NCI-H82 treated with DMSO at 0.1 percent for 48 hours (cell line): Measurements from ENCODE around the gene EPB41L3.
A peak's percentile ranks its signal among the peaks of the same experiment; 100 is the strongest.
"Not testable (repeated sequence)": the region's sequence is repeated elsewhere in the genome, so short reads cannot be mapped to it uniquely, and the experiment has no call there.

ENCODE experiments used
- DNase-seq: peaks from one replicate; lab custom pipeline; 2025; ENCODE audit not compliant: unreplicated experiment; lab: John Stamatoyannopoulos, UW

EPB41L3 gene

DNA sequence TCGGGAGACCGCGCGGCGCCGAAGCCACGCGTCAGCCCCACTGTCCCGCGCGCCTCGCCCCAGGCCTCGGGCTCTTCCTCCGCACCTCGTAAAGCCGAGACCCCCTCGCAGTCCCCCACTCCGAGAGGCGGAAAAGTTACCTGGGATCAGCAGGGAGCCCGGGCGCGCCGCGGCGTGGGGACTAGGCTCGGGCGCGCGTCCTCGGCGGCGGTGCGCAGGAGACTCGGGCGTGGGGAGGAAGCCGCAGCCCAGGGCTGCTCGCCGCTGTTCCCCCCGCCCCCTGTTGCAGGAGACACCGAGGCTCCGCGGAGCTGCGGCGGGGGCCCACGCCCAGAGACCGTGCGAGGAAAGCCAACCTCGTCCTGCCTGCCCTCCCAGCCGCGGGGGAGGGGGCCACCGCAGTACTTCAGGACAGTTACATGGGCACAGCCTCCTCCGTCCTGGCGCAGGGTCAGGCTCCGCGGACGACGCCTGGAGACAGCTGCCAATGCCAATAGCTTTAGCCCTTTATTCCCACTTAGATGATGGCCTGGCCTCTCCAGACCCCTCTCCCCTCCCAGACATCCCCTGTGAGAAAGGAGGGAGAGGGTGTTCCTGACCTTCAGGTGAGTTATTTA, at the start of gene EPB41L3:
TSS of gene EPB41L3 (minus strand) at position 225 of the 617 bp plus-strand sequence. CDS start 54,814 bp downstream, outside the sequence.
- DNase-seq: no peak

DNA sequence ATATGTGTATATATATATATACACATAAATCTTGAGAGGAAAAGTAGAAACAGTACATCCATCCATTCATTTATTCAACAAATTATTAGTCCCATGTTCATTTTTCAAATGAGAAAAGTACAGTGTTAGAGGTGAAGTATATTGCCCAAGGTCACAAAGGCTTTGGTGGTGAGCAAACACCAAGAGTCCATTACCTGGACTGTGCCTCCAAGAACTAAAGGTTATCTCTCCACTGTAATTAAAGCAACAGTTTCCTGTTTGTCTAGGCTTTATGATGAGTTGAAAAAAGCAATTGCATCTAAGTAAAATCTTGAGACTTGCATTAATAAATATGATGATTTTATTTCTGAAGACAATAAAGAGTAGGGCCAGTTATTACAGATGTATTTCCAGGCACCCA, 44.7 kb upstream of the EPB41L3 start:
- DNase-seq: no peak

DNA sequence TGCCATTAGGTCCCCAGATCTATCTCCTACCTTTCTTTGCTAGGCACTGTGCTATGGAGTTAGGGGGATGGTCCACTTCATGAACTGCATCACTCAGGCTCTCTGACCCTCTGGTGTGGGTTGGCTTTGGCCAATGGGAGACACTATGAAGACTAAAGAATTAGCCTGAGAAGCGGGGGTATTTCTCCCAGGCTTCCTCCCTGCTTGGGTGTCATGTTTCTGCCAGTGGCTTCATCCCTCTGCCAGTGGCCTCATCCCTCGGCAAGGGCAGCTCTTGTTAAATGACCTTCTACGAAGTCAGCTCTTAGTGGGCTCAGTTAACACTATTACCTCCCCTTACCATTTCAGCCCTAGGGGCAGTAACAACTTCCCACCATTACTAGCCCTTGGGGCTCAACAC, 41.9 kb upstream of the EPB41L3 start:
- DNase-seq: no peak

DNA sequence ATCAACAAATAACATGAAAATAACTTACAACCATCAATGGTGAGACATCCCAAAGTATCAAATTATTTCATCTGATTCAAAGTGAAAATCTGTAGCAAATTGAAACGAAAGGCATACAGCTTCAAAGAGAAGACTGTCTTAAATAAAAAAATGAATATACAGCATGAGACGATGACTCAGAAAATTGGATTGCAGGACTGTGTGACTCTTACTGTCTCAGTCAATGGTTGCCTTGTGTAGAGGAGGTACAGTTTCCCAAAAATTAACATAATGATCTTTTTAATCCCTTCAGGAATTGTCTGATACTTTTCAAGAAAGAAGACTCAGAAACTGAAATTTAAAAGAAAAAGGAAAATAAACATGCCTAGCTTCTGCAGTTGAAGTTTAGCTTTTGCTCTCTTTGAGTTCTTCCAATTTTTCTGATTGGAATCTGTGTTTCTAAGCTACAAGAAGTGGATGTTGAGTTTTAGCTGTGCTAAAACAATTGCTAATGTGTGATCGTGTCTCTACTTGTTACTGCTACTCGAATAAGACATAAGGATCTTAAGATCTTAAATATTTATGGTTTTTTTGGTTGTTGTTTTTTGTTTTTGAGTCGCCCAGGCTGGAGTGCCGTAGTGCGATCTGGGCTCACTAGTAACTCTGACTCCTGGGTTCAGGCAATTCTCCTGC, 41.1 kb upstream of the EPB41L3 start:
- no peak for DNase-seq

DNA sequence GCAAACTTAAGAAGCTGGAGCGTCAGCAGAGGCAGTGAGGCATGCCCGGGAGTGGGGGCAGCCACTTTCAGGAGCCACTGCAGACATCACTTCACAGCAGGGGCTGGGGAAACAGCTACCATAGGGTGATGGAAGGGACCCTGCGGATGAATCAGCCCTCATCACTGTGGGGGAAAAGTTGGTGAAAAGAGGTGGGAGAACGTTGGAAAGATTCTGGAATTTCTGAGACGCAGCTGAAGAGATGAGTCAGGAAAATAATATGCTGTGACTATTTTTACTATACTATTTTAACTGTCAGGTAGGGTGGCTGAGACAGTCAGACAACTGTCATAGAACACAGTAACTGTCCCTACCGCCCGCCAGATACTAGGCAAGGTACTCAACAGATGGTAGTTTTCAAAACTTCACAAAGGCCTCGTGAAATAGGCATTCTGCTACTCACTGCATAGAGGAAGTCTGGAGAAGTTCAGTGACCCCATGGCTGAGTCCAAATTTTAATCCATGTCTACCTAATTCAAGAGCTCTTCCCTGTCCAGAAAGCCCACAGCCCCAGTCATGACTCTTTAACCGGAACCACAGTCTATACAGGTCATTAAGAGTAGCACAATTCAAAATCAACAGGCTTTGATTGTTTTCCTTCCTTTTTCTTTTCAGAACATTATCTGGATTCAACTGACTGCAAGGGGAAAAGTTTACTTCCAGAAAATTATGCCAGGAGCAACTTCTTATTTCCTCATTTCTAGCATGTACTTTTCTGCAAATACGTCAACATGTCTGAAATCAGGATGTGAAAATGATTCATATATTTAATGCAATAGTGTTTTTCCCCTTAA, 39.3 kb upstream of the EPB41L3 start:
- no peak for DNase-seq

DNA sequence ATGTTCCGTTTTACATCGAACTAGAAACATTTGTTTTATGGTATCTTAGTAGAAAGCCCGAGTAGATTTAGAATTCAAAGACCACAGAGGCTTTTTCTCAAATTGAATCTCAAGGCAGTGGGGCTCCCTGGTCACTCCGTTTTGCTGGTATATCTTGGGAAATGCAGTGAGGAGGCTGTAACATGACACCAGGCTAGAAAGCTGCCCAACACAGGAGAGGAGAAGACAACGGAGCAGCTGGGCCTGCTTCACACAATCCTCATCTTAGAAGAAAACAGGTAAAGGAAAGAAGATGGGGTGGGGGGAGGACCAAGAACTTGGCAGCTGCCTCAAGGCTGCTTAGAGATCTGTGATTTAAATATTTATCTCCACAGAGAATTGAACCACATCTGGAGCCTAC, 38.3 kb upstream of the EPB41L3 start:
- no peak for DNase-seq

DNA sequence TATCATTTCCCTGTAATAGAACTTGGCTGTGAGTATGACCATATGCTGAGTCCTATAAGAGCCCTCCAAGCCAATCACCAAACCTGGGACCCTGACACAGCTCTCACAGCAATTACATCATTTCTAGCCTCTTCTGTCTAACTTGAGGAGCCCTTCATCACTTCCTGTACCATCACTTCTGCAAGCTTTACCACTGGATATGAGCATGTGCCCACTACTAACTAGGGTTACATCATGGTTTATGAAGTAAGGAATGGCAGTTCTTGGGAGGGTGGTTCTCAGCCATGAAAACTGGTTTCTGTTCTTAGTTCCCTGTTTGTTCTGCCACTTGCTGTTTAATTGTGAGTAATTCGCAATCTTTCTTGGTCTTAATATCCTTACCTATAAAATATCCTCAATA, 31.0 kb upstream of the EPB41L3 start:
- DNase-seq: no peak

DNA sequence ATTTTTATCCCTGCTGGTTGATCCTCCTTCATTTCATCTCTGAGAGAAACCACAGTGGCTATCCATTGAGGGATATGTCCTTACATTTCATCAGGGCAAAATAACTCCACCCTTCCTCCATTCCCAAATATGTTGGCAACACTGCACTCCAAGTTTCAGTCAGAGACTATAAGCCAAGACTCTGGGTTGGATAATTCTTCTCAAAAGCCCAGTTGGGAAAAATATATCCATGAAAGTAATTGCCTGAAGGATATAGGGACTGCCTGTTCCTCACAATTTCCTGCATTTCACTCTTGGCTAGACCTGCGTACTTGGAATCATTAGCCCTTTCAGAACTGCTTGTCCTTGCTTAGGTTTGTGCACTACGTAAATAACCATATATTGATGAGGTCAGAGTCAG, 27.9 kb upstream of the EPB41L3 start:
- DNase-seq: no peak

DNA sequence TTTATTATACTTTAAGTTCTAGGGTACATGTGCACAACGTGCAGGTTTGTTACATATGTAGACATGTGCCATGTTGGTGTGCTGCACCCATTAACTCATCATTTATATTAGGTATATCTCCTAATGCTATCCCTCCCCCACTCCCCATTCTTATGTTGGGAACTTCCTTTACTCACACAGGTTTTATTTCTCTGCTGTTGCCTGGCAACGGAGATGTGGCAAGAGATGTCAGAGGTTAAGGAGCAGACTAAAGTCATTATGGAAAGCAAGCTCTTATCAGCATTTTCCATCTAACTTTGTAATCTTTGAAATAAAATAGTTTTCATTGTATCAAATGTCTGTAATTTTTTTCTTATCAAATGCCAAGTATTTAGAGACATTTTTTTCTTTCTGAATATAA, 26.8 kb upstream of the EPB41L3 start:
- DNase-seq: not testable (repeated sequence)

DNA sequence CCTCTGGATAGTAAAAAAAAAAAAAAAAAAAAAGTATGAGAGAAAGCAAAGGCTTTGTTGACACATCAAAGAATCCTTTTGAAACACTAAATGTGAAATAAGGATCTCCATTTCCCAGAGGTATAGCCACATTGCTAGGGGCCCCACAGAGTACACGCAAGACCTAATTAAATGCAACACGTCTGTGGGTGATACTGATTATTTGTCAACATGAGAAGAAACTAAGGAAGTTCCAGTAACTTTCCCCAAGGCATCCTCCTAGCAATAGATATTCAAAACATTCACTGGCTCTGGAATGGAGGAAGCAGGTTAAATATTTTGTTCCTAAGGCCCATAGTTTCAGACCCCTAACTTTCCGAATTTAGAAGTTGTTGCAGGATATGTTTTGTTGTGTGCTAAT, 24.6 kb upstream of the EPB41L3 start:
- DNase-seq: no peak

DNA sequence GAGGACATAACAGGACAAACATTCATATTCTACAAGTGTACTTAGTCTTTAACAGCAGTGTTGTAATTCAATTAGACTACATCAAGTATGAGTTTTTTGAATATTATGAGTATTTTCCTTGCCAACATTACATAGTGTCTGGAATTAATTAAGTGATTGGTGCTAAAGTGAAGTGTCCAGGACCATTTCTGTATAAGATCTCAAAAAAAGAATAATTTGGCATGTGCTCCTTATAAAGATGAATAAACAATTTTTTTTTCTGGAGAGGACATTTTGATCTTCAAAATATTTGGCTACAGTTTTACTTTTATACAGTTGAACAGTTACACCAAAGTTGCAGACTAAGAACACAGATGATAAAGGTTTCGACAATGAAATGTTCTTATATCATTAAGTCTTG, 15.1 kb upstream of the EPB41L3 start:
- no peak for DNase-seq

DNA sequence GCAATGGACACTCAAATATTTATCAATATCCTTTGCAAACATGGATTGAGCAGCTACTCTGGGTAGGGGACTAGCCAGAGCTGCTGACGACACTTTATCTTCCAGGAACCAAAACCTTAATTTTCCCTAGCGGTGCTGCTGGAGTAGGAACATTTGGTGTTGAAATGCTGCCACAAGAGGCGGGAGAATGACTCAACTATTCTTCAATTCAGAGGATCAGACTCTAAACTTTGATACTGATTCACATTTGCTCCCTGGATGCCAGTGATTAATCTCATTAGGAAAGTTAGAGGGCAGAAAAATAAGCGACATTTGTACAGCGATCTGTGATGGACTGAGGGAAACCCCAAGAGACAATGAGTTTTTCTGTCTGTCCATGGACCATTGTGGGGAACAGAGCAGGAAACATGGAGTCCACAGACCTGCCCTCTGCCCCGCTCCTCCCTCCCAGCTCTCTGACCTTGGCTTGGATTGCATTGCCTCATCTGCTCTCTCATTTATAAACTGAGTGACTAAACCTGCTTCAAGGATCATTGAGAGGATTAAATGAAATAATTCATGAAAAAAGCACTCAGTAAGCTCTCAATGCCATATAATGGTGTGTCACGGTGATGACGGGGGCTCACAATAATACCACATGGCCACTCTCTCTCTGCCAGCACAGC, 12.6 kb upstream of the EPB41L3 start:
- DNase-seq: no peak

DNA sequence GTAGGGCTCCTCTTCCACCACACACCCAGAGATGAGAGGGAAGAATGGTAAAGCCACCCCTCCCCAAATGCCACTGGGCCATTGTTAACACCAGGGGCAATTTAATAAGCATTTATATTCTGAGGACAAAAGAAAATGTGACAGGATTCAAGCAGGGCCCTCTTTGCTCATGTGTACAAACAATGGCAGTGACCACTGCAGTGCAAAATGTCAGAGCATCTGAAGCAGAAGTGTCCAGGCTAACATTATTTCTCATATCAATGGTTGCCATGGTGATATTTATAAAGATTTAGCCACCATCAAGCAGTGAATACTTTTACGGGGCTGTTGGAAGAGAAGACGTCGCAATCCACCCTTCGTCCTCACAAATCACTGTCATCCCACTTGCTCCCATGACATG, 10.8 kb upstream of the EPB41L3 start:
- no peak for DNase-seq

DNA sequence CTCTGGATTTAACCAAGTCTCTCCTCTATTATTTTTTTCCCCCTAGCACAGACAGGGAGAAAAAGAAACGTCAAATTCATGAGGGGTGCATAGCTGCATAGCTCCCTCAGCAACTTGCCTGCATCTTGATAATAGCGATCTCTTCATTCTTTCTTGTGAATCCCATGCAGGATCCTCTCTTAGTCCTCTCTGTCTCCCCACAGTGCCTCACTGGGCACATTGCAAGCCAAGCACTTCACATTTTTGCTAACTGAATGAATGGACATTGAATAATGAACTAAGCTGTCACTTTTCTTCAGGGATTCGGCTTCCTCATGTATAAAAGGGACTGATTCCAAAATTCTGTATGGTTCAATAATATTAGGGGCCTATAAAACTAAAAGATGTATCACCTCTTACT, 2.9 kb upstream of the EPB41L3 start:
- DNase-seq: no peak

DNA sequence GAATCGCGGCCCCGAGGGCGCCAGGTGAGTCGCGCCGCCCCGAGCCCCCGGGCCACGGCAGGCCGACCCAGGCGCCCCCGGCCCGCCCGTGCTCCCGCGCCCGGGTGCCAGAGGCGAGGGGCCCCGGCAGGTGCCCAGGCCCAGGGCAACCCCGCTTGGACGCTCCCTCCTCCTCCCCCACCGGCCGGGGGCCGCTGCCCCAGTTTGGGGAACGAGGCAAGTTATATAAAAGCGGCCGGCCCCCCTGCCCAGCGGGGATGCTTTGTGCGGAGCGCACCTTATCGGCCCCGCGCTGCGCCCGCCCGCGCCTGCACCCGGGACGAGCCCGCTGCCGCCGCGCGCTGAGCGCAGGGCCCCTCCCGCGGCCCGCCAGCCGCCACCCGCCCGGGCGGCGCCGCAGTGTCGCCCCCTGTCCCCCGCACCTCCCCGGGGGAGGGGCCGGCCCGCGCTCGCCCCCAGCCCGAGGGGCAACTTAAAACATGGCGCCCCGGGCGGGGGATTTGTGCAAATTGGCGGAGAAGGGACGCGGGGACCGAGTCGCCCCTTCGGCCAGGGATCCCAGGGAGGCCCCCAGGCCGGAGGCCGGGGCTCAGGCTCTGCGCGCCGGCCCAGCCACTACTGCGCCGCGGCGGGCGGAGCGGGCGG, 639 bp downstream of the EPB41L3 start:
- DNase-seq: no peak

DNA sequence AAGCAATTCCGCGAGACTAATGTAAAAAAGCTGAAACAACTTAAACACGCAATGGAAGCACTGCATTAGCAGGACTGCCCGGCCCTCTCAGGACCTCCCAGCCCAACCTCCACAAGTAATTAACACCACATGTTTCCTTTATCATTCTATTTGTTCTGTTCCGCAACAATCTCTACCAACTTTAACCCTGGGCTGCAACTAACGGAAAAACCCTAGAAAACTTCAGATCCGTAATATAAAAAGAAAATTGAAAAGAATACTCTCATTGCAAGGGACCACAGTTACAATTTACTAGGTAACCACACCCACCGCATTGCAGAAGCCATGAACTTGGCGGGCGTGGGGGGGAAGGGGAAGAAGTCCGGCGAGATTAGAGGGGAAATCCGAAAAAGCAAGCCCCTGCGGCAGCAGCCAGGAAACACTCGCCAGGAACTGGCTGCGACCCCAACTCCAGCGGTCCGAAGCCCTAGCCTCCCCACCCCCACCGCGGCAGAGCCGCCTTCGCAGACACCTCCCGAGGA, 1.2 kb downstream of the EPB41L3 start:
- peak; percentile 28 for DNase-seq

DNA sequence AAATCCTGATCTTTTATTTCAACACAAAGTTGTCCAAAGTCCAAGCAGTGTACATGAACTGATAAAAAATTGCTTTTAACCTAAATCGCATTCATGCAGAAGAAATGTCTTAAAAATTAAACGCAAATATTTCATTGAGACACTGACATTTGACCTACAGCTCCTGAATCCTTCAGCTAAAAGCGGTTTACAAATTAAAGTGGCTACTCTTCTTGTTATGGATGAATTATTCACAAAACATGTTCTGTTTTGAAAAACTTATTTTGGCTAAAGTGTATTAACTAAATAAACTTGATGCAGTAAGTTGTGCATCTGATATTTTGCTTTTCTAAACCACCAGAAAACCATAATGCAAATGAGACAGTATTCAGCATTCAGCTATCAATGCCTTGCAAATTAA, 2.2 kb downstream of the EPB41L3 start:
- DNase-seq: no peak

DNA sequence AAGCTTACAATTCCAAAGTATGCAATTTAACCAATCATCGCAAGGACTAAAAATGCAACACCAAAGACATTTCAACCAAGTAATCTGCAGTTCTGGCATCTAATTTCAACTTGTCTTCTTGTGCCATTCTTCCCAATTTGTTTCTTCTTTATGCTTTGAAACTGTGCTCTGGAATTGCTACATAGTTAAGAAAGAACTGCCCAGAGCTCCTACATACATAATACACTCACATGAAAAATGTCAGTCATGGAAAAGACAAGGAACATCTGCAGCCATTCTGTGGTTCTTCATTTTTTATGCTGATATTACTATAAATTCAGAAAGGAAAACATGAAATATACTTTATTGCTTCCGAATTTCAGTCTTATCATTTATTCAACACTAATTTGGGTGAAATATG, 4.4 kb downstream of the EPB41L3 start:
- no peak for DNase-seq

DNA sequence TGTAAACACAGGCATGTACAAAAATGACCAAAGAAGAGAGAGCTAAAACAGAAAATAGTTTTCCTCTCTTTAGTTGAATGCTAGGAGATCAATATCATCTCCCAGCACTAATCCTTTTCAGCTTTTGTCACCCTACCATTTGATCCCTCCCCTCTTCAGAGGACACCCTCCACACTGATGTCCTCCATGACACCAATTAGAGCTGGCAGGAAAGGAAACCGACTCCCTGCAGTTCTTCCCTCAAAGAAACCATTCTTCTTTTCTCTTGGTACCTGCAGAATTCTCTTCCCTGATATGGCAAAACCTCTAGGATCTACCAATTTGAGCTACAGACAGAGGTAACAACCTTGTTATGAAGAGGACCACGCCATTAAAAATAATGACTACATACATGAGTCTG, 5.3 kb downstream of the EPB41L3 start:
- DNase-seq: no peak

DNA sequence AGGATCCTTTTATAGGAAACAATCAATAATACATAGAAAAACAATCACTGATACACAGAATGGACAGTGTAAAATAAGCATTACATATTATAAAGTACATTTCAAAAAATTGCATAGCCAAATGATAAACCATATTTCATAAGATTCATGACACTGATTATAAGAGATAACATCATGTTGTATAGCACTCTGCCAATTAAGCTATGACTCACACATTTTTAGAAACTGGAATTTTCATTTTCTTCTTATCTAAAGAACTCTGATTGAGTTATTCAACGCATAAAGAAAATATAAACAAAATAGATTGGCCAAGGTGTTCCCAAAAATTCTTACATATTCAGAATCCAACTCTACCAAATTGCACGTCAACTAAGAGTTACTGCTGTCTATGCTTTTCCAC, 5.9 kb downstream of the EPB41L3 start:
- DNase-seq: no peak

DNA sequence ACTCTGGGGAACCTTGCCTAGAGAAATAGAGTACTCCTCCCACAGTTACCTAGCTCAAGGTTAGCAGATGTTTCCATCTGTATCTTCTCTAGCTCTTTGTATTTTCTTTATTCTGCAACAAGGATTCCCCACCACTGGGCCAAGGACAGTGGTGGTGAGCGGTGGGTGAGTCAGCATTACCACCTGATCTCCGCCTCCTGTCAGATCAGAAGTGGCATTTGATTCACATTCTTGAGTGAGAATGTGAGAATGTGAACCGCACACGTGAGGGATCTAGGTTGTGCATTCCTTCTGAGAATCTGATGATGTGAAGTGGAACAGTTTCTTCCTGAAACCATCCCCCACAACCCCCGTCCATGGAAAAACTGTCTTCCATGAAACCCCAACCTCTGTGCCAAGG, 9.0 kb downstream of the EPB41L3 start:
- DNase-seq: no peak
